Activated effector memory CD4-positive, alpha-beta T cell treated with Interleukin-2 at 50 U/mL for 16 hours (primary cell): ENCODE measurements around the gene ROBO1.
"Not testable (repeated sequence)": the region's sequence is repeated elsewhere in the genome, so short reads cannot be mapped to it uniquely, and the experiment has no call there.

ENCODE experiments used
- DNase-seq: peaks from one replicate; pipeline ENCODE4 v3.0.0-alpha.2; 2020

ROBO1 gene

DNA sequence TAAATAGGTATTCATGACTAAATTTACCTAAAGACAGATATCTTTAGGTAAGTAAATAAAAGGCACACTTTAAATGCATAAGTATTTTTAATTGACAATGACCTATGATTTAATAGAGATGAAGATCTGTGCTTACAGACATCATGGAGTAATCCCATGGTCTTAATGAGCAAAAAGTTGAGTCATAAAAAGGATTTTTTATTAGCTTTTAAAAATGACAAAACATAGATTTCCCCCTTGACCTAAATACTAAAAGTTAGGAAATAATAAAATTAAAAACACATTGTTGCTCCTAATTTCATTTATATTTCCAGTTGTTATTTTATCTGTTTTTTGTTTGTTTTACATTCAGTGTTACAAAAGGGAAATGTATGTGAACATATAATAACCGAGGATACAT is 1005.7 kb downstream of the ROBO1 start:
- DNase-seq, result no peak

DNA sequence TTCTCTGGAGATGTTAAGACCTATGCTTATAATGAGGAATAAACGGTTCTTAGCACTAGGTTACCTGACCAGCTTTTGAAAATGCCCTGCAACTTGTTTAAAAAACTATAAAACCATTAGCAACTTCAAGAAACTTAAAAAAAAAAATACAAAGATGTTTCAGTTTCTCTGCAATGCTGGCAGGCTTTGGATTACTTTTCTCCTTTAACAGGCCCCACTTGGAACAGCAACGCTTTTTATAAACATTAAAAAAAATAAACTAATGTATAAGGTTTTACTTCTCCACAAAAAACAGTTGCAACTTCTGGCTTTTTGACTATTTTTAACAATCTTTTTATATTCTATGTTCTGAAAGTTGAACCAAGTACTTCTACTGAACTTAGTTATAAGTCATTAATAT is 1006.7 kb downstream of the ROBO1 start:
- no peak for DNase-seq

DNA sequence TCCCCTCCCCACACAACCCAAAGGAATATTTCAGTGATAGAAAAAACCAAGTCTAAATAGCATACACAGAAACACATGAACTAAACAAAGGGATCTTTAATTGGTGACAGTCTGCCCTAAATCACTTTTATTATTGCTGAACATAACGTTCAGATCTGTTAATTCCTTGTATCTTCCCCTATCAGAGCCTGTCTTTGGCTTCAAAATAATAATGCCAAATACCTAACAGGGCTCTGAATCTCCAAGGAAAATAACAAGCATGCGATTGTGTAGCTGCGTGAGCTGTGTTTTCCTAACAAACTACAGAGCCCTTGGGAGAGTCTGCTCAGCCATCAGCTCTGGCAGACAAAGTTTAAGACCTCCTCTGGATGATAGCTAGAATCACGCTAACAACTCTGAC is 1010.1 kb downstream of the ROBO1 start:
- no peak for DNase-seq

DNA sequence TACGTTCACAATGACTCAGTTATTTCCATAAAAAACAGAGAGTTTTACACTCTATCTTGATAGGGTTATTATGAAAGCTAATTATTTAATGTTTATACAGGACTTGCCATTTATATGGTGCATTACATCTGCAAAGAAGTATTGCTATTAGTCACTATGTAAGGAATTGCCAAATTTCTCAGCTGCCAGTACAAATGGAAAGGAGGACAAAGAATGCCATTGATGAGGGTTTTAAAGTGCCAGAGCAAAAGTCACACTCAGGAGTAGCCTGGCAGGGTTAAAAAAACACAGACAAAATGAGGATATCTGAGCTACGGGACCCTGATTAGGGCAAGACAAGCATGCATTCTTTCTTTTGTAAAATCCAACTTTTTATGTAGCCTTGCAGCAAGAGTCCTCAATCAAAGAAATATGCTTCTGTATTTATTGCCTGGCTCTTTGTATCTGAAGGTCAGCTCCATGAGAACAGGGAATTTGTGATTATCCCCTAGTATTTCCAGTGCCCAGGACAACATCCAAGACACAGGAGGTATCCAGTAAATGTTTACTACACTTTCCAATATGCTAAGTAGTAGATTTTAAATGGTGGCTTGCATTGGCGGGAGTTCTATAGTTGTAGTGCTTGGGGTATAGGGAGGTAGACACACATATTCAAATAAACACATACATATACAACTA is 1013.6 kb downstream of the ROBO1 start:
- no peak for DNase-seq

DNA sequence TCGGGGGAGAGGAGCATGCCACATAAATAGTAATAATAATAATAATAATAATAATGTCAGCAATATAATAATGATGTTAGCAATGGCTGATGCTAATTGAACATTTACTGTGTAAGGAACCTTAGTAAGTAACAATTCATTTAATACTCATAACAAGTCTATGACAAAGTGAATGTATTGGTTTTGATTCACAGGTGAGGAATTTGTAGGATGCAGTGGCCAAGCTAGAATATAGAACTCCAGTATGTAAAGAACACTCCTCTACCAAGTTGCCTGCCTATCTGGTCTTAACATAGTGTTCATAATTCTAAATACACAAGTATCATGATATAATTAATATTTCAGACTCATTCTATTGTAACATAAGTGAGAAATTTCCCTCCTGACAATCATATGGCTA is 1016.5 kb downstream of the ROBO1 start:
- DNase-seq, result no peak

DNA sequence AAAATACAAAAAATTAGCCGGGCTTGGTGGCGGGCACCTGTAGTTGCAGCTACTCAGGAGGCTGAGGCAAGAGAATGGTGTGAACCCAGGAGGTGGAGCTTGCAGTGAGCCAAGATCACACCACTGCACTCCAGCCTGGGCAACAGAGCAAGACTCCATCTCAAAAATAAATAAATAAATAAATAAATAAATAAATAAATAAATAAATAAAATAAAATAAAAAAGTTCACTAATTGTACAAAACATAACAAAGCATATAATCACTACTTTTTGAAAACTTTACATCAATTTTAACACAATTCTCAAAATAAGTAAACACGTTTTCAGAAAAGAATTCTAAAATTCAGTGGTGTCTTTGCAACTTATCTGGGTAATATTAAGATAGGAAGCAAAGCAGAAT is 1017.5 kb downstream of the ROBO1 start:
- not testable (repeated sequence) for DNase-seq

DNA sequence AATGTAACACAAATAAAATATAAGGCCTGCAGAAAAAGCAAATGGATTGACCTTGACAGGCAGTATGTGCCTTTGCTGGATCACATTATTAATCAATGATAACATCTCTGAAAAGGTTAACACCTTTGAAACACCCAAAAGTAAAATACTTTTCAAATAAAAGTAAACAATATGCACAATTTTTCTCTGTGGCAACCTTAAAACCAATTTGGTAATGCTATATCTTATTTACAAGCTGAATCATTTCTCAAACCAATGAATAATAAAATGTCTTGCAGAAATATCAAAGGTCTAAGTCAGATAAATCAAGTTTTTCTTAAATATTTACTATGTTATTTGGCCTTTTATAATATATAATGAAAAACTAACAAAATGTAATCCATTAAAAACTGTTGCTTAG is 1018.7 kb downstream of the ROBO1 start:
- DNase-seq, result no peak

DNA sequence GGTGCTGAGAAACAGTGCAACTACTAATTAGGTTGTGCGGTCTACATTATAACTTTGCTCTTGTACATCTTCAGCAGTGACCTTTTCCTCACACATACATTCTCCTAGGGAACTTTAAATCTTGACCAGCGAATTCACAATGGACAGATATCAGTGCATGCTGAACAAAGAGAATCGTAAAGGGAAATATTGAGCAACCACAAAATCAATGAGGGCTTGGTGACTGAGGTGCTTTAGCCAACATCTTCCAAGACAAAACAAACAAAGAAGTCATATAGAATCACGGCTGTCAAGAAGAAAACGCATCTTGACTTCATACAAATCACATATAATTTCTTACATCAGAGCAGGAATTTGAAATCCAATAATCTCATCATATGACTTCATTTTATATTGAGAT is 1022.0 kb downstream of the ROBO1 start:
- DNase-seq, result no peak

DNA sequence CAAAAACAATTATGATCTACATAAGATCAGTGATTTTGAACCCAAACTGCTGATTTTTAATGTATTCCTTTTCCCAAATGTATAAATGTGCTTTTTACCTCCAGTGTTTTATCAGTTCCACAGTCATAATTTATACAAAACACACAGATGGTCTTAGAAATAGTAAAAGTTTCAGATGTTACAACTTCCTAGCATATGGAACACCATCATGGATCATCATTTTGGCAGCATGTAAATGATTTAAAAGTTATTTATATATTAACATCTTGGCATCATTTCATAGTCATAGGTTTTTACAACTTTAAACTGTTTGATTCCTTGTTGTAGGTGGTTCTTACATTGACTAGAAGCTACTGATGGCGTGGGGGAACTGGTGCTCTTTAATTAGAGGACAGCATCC is 1025.3 kb downstream of the ROBO1 start:
- no peak for DNase-seq

DNA sequence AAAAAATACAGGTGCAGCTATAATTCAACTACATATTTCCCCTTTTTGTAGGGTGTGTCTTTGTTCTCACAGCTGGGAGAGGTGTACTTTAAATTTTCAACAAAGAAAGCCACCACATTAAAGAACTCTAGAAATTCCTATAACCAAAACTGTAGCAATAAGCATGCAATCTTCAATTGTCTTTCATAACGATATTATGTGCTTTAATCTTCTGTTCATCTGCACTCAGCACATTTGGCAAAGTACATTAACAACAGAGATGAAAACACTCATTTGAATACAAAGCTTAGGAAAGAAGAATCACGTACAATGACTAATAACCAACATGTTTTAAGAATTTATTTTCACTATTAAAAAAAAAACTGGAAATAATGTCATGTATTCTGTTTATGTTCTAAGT is 1025.8 kb downstream of the ROBO1 start:
- no peak for DNase-seq

DNA sequence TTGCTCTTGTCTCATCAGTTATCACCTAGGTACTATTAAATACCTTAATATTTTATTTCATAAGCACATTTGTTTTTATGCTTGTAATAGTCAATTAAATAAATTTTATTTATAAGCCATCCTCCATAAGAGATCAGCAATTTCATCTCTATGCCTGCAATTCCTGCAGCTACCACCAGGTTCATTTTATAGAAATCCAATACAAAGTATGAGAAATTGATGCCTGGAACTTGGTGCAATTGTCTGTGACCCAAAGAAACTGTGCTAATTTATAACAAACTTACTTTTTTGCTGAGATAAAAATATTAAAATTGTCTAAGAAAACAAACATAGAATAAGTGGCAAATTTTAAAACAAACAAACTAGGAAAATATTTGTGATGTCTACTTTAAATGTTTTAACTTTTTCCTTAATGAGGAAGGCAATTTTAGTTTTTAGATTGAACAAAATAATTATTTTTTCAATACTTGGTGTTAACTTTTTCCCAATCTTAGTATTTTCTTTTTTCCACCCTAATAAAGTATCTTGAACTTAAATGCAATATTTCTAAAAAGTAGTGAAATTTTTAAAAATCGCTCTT is 1026.6 kb downstream of the ROBO1 start:
- DNase-seq, result no peak

DNA sequence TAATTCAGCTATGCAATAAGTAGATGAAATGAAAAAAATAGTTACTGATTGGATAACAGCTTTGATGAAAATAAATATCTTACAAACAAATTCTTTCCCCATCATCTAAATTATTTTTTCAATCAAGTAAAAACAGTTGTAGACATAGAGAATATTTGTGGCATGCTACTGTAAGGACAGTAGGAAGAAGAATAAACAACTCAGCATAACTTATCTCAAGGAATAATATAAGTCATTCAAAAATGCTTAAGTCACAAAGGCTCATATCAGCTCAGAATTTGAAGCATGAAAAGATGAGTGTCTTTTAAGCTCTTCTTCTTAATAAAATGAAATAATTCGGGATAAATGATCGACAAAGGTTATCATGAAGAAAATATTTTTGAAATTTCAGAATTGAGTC is 1029.0 kb downstream of the ROBO1 start:
- no peak for DNase-seq

DNA sequence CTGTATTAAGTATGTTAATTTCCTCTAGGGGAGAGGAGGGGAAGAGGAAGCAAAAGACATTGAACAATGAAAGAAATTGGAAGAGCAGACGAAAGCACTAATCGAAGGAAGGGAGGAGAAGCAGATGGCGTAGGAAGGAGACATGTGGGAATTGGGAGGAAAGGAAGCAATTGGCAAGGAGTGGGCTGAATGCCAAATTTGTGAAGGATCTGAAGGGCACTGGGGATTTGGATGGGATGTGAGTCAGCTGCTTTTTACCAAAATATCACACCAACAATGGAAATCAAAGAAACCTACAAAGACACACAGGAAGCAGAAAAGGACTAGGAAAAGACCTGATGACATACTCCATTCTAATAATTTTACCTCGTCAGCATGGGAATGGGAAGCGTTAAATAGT is 1029.8 kb downstream of the ROBO1 start:
- DNase-seq, result no peak

DNA sequence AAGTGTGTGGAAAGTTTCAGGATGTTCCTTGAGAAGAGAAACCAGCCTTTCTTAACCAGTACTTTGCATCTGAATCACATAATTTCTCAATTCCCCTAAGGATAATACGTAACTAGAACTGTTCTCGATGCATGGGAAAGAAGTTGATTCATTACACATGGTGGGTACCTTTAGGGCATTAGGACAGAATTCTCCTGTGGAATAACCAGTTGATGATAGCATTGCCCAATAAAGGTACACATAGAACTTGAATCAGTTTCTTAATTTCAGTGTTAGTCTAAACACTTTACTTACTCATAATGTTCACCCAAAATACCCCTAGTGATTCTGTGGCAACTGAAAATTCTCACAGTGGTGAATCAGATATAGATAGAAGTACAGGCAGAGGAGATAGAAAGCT is 1030.9 kb downstream of the ROBO1 start:
- no peak for DNase-seq

DNA sequence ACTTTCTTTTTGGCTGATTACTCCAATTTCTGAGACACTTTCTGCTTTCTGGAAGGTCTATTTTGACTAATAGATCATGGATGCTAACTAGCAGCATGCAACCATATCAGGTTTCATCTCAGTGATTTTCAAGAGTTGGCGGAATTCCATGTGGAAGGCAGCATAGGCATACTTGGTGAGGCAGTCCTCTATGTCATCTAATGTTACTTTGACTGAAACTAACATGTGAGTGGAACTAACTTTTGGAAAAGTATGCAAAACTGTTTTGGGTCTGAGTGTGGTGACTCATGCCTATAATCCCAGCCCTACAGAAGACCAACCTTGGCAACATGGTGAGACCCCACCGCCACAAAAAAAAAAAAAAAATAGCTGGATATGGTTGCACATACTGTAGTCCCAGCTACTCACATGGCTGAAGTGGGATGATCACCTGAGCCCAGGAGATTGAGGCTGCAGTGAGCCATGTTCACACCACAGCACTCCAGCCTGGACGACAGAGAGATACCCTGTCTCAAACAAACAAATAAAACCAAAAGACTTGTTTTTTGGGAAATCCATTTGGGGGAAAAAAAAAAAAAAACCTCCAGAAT is 1033.7 kb downstream of the ROBO1 start:
- no peak for DNase-seq

DNA sequence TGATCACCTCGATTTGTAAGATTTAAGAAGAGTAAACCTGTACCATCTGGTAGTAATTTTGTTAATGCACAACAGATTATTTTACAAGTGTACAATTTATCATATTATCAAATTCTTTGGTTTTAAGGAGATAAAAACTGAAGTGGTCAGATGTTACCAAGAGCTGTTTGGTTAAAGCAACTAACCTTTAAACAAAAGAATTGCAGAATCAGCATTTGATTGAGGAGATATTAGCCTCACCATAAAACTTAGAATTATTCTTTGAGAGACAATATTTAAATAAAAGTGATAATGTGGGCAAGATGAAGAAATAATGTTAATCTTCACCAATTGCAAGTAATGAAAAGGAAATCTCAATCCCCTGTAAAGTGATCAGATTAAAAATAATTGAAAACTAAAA is 1034.9 kb downstream of the ROBO1 start:
- no peak for DNase-seq

DNA sequence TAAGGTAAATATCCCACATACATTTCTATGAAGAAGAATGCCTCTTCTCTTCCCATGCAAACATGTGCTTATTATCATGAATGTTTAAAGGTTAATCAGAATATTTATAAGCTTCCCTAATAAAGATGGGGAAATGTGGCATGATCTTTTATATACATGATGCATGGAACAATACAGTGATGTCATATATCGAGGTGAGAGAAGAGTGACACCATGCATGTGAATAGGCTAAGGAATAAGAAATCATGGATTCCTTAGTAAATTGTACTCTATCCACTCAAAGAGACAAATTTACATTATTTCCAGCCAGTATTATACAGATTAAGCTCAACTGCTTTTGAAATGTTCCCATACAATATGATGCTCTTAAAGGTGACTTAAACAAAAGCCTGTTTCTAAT is 1035.3 kb downstream of the ROBO1 start:
- no peak for DNase-seq

DNA sequence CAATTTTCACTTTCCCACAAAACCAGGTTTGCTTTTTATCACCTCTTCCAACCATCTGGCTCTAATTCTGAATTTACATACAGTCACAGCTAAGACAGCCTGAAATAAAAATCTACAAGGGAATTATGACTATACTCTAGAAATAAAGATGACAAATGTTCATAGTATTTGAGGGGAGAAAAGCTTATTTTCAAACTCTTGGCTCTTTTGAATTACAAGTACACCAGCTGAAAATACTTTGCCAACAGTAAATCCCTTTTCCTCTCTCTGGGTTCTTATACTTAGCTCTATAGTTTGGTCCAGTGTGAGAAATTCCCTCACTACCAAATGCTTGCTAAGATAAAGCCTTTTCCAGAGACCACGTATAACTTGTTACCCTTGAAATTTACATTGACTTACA is 1037.9 kb downstream of the ROBO1 start:
- DNase-seq, result no peak

DNA sequence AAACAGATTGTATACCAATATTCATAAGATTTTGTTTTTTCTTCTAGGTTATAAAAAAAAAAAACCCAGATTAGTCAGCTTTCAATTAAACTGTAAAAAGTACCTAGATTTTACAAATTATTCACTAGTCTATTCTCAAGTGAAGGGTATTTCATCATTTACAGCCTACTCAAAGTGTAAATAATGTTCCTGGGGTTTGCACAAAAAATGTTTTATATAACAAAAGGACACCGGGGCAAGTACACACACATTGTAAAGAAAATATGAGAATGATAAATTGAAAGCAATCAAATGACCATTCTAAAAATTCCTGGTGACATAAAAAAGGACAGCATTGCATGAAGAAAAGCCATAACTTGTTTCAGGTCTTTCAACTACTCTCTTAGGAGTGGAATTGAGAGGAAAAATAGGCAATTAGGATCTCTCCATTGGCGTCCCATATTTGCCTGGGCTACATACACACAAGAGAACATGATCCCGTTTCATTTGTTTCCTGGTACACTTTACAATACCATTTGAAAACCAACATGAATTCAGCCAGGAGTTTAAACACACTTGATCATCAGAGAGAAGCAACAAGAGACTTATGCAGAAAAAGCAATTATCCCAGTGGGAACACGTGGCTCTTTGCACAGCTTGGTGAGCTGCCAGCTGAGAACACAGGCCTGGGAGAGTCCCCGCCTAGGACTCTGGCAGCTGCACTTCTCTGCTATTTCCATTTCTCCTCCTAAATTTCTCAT is 1039.2 kb downstream of the ROBO1 start:
- DNase-seq, result no peak

DNA sequence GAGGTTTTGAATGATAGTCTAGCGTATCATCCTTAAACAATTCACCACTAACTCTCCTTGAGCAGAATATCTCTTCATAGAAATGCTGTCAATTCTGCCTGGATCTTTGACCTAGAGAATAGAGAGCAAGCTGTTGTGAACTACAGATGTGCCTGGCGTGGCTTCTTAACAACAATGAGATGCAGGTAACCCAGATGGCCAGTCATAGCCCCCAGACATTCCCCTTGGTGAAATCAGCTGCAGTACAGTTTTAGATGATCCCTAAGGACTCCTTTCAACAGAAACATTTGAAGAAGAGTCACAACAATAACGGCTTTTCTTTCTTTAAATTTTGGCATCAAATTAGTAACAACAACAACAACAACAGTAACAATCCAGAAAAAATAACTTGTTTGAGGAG is 1041.3 kb downstream of the ROBO1 start:
- DNase-seq, result no peak

DNA sequence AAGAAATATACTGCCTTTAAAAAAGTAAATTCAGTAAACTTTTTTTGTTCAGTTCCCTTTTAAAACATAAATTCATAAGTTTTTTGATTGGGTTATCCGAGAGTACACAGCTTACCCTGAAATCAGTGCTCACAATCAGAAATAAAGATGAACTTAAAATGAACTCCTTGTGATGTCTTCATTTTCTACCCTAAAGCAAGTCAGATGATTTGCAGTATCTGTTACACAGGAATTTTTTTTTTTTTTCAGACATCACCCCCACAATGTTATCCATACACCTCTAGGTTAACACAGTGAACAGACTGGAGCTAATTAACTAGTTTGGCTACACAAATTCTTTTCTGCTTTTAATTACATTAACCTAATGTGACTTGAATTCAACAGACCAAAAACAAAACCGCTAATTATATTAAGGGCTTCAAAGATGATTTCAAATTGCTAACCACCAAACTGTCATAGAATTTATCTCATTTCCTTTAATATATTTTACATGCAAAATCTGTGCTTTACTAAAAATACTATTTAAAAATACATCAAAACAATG is 1042.0 kb downstream of the ROBO1 start:
- DNase-seq, result no peak

DNA sequence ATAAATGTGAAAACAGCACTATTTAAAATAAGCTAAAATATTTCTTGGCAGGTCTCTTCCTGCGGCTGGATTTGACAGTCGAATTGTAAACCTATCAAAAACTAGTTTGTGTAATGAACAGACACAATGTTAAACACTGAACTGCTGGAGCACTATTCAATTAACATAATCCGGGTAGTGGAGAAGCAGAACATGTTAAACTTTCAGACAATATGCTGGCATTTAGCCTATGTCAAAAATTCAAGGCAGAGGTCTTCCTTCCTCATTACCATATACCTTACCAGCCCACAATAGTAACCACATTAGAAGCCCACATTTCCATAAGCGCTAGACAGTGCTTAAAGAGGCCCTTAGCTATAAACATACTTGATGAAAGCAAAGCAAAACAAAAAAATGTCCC is 1042.9 kb downstream of the ROBO1 start:
- DNase-seq, result no peak

DNA sequence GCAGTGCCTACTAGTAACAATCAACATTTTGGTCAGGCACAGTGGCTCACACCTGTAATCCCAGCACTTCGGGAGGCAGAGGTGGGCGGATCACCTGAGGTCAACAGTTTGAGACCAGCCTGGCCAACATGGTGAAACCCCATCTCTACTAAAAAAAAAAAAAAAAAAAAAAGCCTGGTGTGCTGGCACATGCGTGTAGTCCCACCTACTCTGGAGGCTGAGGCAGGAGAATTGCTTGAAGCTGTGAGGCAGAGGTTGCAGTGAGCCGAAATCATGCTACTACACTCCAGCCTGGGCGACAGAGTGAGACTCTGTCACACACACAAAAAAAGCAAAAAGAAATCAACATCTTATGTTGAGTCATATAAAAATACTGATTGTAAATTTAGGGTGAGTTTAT is 1043.4 kb downstream of the ROBO1 start:
- not testable (repeated sequence) for DNase-seq
